Measurements from ENCODE around the gene EPHA7. TPM values are rescaled to one million over a fixed set of nuclear protein-coding genes. Genes with fewer than 3 reads are reported as not detected.

EPHA7 gene
- total RNA-seq, 1 experiment from 2014 or later, result not detected

DNA sequence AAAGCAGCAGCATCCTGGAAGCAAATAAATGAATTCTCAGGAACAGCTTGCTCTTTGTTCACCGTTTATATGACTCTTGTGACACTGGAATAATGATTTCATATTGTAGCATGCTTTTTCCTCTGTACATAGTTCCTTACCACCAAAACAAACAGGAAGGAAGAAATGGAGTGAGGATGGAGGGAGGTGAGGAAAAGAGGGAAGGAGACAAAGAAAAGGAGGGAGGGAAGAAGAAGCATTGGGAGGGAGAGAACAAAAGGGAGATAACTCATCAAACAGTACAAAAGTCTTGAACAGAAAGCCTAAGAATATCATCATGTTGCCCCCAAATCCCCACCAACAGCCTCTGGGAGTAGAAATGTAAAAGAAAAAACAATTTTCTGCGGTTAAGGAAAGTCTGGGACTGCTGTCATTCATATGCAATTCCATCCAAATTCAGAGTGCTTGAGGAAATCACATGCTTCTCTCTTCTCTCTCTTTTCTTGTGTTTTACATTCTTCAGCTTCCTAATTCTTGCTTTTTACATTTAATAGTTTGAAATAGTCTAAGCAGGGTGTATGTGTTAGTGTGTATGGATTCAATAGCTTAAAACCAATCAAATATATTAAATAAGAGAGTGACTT, 81.5 kb downstream of the EPHA7 start:
- RAD21 ChIA-PET (ENCODE audit: low non-redundant PET in 1 of 2, low total read pairs in 2 of 2, uncharacterized antibody in 2 of 2, unreplicated experiment in 2 of 2), result no interaction called here
- no peak for ATAC-seq
- POLR2A ChIA-PET, result no interaction called here
- no peak overlapping the region for H3K9ac ChIP-seq (ENCODE audit: low read length)
- H2AFZ ChIP-seq (ENCODE audit: low read depth, low read length, poor library complexity, severe bottlenecking), result no peak overlapping the region
- no peaks in the 10 kb centered on the region for H3K79me2 ChIP-seq (ENCODE audit: insufficient read depth, low read length)
- CTCF ChIA-PET, result no interaction called here
- no peak overlapping the region for H3K4me3 ChIP-seq (replicated peaks in 1 of 2; ENCODE audit: low read depth in 1 of 2, low read length in 2 of 2)
- no peak overlapping the region for H3K27ac ChIP-seq (ENCODE audit: low read depth, low read length)
- no peak overlapping the region for H3K4me2 ChIP-seq (ENCODE audit: low read length)
- BruUV-seq (replicated peaks), result no TSS peak
- H4K20me1 ChIP-seq (ENCODE audit: insufficient read depth), result no peaks in the 10 kb centered on the region
- H3K9me3 ChIP-seq (ENCODE audit: control insufficient read depth in 1 of 2, insufficient read depth in 1 of 2, low read depth in 1 of 2, low read length in 2 of 2), result peaks cover 0 to 3% of the 10 kb centered on the region in 2 experiments; a peak in 1 of 4 replicates
- intact Hi-C loops (cut with micrococcal nuclease), result no loop called here
- H3K4me1 ChIP-seq (ENCODE audit: control insufficient read depth in 1 of 2, insufficient read depth in 2 of 2, low read length in 2 of 2), result no peaks in the 10 kb centered on the region
- TF ChIP-seq SP1 (IDR thresholded peaks at IDR 0.05; ENCODE audit: low read depth) (no peak), SRF (IDR thresholded peaks at IDR 0.05; ENCODE audit: low read depth) (no peak), EGR1 (IDR thresholded peaks at IDR 0.05; ENCODE audit: low read depth) (no peak), CBX3 (IDR thresholded peaks at IDR 0.05; ENCODE audit: low read depth) (no peak), EZH2 (IDR thresholded peaks at IDR 0.05) (no peak), TCF7L2 (IDR thresholded peaks at IDR 0.05; ENCODE audit: borderline replicate concordance, extremely low read depth, insufficient read depth, insufficient read length) (no peak), POLR2A (IDR thresholded peaks at IDR 0.05; ENCODE audit: borderline replicate concordance, extremely low read depth, insufficient read depth, insufficient read length) (no peak), SIN3A (IDR thresholded peaks at IDR 0.05; ENCODE audit: low read depth) (no peak), JUND (IDR thresholded peaks at IDR 0.05) (no peak)
- TF ChIP-seq, protein P1, sequence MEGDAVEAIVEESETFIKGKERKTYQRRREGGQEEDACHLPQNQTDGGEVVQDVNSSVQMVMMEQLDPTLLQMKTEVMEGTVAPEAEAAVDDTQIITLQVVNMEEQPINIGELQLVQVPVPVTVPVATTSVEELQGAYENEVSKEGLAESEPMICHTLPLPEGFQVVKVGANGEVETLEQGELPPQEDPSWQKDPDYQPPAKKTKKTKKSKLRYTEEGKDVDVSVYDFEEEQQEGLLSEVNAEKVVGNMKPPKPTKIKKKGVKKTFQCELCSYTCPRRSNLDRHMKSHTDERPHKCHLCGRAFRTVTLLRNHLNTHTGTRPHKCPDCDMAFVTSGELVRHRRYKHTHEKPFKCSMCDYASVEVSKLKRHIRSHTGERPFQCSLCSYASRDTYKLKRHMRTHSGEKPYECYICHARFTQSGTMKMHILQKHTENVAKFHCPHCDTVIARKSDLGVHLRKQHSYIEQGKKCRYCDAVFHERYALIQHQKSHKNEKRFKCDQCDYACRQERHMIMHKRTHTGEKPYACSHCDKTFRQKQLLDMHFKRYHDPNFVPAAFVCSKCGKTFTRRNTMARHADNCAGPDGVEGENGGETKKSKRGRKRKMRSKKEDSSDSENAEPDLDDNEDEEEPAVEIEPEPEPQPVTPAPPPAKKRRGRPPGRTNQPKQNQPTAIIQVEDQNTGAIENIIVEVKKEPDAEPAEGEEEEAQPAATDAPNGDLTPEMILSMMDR (IDR thresholded peaks at IDR 0.05 in 2 of 3, conservative IDR thresholded peaks at IDR 0.05 in 1 of 3; ENCODE audit: borderline replicate concordance in 1 of 3, insufficient read depth in 1 of 3, low read depth in 2 of 3, low read length in 2 of 3), result no peak
- no peaks in the 10 kb centered on the region for H3K9me2 ChIP-seq (ENCODE audit: insufficient read depth)
- H3K36me3 ChIP-seq (ENCODE audit: control insufficient read depth in 1 of 2, insufficient read depth in 2 of 2, low read length in 2 of 2), result no peaks in the 10 kb centered on the region
- H3K27me3 ChIP-seq (ENCODE audit: insufficient read depth, low read length), result no peaks in the 10 kb centered on the region
- no peak for DNase-seq (ENCODE audit: low read depth, low spot score)
